ENCODE measurements around the gene MMP24.
A peak's percentile ranks its signal among the peaks of the same experiment; 100 is the strongest.
"Not testable (repeated sequence)": the region's sequence is repeated elsewhere in the genome, so short reads cannot be mapped to it uniquely, and the experiment has no call there.

Gene MMP24

DNA sequence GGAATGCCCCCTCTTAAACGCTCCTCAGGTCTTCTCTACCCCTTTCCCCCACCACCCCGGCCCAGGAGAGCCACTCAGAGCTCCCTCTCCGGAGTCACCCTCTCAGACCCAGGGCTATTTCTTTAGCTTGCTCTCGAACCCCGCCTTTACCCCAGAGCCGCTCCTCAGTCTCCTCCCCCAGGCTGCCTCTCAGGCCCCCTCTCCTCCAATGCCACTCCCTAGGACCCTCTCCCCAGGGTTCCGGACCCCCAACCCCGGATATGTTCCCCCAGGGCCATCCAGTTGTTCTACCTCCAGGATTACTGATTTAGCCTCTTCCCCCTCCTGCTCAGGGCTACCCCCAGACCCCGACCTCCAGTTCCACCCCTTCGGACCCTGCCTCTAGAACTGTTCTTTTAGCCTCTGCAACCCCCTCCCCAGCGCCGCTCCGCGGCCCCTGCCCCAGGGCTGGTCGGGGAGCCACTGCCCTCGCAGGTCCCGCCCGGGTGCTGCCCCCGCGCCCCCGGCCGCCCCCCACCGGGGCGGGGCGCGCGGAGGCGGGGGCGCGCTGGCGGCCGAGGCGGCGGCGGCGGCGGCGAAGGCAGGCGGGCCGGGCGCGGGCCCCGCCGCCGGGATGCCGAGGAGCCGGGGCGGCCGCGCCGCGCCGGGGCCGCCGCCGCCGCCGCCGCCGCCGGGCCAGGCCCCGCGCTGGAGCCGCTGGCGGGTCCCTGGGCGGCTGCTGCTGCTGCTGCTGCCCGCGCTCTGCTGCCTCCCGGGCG, at the start of gene MMP24:
MMP24 (plus strand) TSS at position 565 of the 758 bp plus-strand sequence; CDS start at position 614, 49 bp downstream.
- DNase-seq (ENCODE audit: low read depth): no peak

DNA sequence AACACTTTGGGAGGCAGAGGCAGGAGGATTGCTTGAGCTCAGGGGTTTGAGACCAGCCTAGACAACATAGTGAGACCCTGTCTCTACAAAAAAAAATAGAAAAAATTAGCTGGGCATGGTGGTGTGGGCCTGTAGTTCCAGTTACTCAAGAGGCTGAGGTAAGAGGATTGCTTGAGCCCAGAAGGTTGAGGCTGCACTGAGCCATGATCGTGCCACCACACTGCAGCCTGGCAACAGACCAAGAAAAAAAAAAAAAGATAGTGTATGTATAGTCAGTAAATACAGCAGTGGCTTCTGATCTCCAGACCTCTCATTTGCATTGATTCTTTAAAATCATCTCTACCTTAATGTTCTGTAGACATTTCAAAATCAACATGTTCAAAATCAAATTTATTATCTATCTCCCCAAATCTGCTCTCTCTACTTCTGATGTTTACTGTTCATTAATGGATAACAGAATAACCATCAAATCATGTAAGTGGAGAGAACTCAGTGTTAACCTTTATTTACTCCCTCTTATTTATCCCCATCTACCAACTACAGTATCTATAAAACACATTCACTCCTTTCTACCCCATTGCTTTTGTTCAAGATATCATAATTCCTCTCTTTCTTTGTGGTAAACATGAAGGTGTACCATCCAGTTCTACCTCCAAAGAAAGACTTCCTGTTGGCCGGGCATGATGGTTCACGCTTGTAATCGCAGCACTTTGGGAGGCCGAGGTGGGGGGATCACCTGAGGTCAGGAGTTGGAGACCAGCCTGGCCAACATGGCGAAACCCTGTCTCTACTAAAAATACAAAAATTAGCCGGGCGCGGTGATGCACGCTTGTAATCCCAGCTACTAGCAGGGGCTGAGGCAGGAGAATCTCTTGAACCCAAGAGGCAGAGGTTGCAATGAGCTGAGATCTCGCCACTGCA, 46.9 kb upstream of the MMP24 start:
- DNase-seq (ENCODE audit: low read depth): no peak

- DNase-seq (ENCODE audit: low read depth): no peak
Measured at GRCh38 chr20:35180266-35180665, 46.2 kb upstream of the MMP24 start.

GRCh38 chr20:35181731-35182130, 44.8 kb upstream of the MMP24 start:
- no peak for DNase-seq (ENCODE audit: low read depth)

- not testable (repeated sequence) for DNase-seq (ENCODE audit: low read depth)
Measured at GRCh38 chr20:35186691-35187289, 39.7 kb upstream of the MMP24 start.

GRCh38 chr20:35187584-35188190, 38.8 kb upstream of the MMP24 start:
- DNase-seq (ENCODE audit: low read depth): no peak

- not testable (repeated sequence) for DNase-seq (ENCODE audit: low read depth)
Measured at GRCh38 chr20:35189223-35189622, 37.3 kb upstream of the MMP24 start.

- DNase-seq (ENCODE audit: low read depth): no peak
Measured at GRCh38 chr20:35190556-35190955, 35.9 kb upstream of the MMP24 start.

- DNase-seq (ENCODE audit: low read depth): no peak
Measured at GRCh38 chr20:35191419-35192117, 34.9 kb upstream of the MMP24 start.

DNA sequence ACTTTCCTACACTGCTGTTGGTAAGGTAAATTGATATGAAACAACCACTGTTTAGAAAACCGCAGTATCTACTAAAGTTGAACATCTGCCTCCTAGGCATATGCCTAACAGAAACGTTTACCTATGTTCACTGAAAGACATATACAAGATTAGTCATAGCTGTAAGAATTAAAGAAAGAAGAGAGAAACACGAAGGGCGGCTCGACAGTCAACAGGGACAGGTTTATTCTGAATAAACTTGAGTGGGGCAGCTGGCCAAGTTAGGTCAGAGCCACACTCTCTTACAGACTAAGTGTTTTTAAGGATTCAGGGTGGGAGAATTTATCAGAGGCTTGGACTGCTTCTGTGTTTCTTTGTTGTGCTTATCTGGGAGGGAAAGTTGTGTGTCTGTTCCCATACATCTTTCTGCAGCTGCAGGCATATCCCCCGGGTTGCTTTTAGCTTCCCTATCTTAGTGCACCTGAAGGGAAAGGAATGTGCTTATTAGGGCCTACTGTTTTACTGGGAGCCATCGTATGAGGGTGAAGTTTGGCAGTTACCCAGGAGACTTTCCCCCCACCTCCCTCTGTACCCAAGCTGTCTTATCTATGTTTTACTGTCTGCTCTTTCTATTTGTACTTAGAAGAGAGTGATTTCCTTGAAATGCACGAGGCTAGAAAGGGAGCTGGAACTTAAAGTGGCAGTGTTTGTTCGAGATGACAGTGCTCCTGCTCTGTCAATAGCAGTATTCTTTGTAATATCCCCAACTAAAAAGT, 34.2 kb upstream of the MMP24 start:
- DNase-seq (ENCODE audit: low read depth): peak; percentile 25

DNA sequence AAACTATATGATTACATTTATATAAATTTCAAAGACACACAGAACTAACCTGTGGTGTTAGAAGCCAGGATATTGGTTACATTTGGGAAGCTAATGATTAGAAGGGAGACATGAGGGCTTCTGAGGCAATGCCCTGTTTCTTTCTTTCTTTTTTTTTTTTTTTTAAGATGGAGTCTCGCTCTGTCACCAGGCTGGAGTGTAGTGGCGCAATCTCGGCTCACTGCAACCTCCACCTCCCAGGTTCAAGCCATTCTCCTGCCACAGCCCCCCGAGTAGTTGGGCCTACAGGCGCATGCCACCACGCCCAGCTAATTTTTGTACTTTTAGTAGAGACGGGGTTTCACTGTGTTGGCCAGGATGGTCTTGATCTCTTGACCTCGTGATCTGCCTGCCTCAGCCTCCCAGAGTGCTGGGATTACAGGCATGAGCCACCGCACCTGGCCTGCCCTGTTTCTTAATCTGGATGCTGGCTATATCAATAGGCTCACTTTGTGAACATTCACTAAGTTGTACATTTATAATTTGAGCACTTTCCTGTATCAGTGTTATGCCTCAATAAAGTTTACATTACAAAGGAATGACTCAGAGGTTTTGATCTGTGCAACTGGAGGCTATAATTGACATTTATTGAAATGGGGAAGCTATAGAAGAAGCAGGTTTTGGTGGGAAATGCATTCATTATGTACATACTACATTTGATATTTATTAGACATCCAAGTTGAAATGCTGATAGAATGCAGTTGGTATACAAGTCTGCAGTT, 33.3 kb upstream of the MMP24 start:
- DNase-seq (ENCODE audit: low read depth): not testable (repeated sequence)

DNA sequence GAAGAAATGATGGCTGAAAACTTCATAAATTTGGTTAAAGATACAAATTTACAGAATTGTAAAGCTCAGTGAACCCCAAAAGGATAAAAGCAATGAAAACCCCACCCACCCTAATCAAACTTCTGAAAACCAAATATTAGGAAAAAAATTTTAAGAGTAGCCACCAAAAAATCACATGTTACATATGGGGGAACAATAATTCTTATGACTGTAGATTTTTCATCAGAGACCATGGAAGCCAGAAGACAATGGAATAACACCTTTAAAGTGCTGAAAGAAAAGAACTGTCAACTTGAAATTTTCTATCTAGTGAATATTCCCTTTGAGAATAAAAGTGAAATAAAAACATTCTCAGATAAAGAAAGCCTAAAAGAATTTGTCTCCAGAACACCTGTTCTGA, 30.2 kb upstream of the MMP24 start:
- peak; percentile 24 for DNase-seq (ENCODE audit: low read depth)

DNA sequence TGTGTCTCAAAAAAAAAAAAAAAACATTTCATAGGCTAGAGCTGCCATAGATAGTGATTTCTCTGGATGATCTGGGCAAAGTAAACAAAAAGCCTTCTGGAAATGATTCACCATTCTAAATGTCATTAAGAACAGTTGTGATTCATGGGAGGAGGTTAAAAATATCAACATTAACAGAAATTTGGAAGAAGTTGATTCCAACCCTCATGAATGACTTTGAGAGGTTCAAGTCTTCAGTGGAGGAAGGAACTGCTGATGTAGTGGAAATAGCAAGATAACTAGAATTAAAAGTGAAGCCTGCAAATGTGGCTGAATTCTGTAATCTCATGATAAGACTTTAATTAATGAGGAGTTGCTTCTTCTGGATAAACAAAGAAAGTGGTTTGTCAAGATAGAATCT, 26.8 kb upstream of the MMP24 start:
- DNase-seq (ENCODE audit: low read depth): peak; percentile 71

- DNase-seq (ENCODE audit: low read depth): peak; percentile 90
Measured at GRCh38 chr20:35200267-35200666, 26.2 kb upstream of the MMP24 start.

- not testable (repeated sequence) for DNase-seq (ENCODE audit: low read depth)
Measured at GRCh38 chr20:35201467-35201866, 25.0 kb upstream of the MMP24 start.

DNA sequence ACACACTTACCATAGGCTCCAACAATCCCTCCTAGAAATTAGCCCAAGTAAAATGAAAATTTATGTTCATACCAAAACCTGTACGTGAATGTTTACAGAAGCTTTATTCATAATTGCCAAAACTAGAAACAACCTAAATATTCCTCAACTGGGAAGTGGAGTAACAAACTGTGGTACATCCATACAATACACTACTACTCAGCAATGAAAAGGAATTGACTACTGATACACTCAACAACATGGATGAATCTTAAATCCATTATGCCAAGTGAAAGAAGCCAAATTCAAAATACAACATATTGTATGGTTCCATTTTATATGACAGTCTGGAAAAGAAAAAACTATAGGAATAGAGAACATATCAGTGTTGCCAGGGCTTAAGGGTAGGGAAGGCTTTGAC, 19.7 kb upstream of the MMP24 start:
- no peak for DNase-seq (ENCODE audit: low read depth)

DNA sequence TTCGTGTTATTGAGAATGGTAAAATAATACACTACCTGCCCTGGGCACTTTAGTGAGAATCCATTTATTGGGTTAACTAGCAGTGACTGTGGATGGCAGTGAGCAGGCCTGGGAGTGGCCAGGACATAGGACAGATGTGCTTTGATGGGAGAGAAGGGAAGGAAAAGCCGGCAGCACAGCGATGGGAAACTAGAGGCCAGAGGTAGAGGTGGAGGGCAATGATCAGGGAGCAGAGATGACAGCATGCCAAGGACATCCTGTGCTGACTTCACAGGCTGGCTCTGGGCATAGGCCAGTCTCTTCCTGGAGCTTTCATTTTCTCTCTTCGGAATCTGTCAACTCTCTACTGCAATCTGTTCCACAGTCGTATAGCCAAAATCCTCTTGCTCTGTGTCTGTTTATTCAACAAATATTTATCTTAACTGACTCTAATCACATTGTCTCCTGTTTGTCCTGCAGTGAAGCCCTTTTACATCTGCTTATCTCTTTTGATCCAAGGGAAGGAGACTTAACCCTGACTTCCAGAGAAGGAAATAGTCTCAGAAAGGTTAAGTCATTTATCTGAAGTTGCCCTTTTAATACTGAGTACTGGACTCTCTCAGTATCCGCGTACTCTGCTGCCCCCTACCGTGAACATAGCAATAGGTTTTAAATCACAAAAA, 18.4 kb upstream of the MMP24 start:
- DNase-seq (ENCODE audit: low read depth): peak; percentile 75

GRCh38 chr20:35215066-35215956, 11.2 kb upstream of the MMP24 start:
- DNase-seq (ENCODE audit: low read depth): peak; percentile 95

Measured in amniotic epithelial cell (primary cell).